Activated CD4-positive, alpha-beta T cell treated with anti-CD3 and anti-CD28 coated beads, Interleukin-2, amount 10 ng/mL, durations not matched to agents 7 days and 5 days (primary cell): ENCODE data around the gene KDELR3. TPM values are rescaled to one million over a fixed set of nuclear protein-coding genes. Genes with fewer than 3 reads are reported as not detected.

Experiments used
- CTCF ChIA-PET: fragments of 350-600 bp; sonication (Branson Sonifier 250); formaldehyde crosslinking; loops from one replicate; lab custom pipeline; 2021; ENCODE audit warnings: antibody characterized with exemption; lab: Charles Lee
- POLR2A ChIA-PET: fragments of 350-600 bp; sonication (Branson Sonifier 250); formaldehyde crosslinking; loops from one replicate; lab custom pipeline; 2021; ENCODE audit warnings: antibody characterized with exemption; lab: Charles Lee
- DNase-seq: peaks from one replicate; pipeline ENCODE4 v3.0.0-alpha.2; 2020
- H3K27ac Mint-ChIP-seq: one replicate; pipeline ENCODE4 v1.8.0; 2021; ENCODE audit warnings: mild to moderate bottlenecking, moderate library complexity, mixed read lengths
- H3K27me3 Mint-ChIP-seq: one replicate; pipeline ENCODE4 v1.8.0; 2021; ENCODE audit warnings: mixed read lengths
- H3K36me3 Mint-ChIP-seq: one replicate; pipeline ENCODE4 v1.8.0; 2021; ENCODE audit warnings: low read depth, mixed read lengths
- H3K4me1 Mint-ChIP-seq: one replicate; pipeline ENCODE4 v1.8.0; 2021; ENCODE audit warnings: mixed read lengths
- H3K4me3 Mint-ChIP-seq: one replicate; pipeline ENCODE4 v1.8.0; 2021; ENCODE audit warnings: mild to moderate bottlenecking, moderate library complexity, mixed read lengths
- H3K9me3 Mint-ChIP-seq: one replicate; pipeline ENCODE4 v1.8.0; 2021; ENCODE audit warnings: mixed read lengths
- total RNA-seq, 2 experiments: library from RNA; stranded (reverse); gene quantifications; one replicate each; pipeline ENCODE4 v1.2.3, GENCODE V29; 2021

Gene KDELR3
- total RNA-seq, 2 experiments from 2014 or later = 0.17 to 0.23 TPM

DNA sequence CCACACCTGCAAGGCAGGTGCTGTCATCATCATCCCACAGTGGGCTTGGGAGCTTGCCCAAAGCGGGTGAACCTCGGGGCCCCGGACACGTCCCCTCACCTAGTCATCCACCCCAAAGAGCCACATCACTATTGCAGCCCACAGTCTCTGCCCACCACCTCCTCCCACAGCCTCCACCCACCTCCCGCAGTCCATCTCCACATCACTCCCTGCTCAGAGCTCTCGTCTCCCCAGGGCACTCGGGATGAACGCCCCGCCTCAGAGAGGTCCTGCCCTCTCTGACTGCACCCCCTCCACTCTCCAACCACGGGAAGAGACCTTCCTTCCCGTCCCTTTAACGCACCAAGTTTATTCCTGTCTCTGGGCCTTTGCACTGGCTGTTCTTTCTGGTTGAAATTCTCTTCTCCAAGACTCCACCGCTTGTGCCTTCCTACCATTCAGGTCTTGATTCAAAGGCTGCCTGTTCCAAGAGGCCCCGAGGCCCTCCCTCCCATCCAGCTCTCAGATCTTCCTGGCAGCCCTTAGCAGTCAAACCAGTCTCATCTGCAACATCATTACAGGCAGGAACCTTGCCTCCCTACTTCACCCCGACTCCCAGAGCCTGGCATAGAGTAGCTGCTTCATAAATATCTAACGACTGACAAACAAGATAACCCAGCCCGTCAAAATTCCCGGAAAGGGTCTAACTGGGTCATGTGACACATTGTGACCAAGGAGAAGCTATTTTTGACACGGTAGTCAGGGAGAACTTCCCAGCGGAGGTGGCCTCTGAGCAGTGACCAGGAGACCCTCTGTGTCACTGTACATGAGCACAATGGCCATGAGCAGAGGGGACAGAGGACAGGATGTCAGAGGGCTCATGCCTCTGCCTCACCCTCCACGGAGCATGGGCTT is 24.0 kb upstream of the KDELR3 start:
- no peak for DNase-seq
- H3K36me3 Mint-ChIP-seq = no peaks in the 10 kb centered on the region
- ChIA-PET CTCF (no interaction called here), POLR2A (no interaction called here)
- no peak overlapping the region for H3K4me3 Mint-ChIP-seq
- H3K9me3 Mint-ChIP-seq = no peaks in the 10 kb centered on the region
- peaks cover 5% of the 10 kb centered on the region for H3K27me3 Mint-ChIP-seq
- H3K4me1 Mint-ChIP-seq = no peaks in the 10 kb centered on the region
- no peak overlapping the region for H3K27ac Mint-ChIP-seq

DNA sequence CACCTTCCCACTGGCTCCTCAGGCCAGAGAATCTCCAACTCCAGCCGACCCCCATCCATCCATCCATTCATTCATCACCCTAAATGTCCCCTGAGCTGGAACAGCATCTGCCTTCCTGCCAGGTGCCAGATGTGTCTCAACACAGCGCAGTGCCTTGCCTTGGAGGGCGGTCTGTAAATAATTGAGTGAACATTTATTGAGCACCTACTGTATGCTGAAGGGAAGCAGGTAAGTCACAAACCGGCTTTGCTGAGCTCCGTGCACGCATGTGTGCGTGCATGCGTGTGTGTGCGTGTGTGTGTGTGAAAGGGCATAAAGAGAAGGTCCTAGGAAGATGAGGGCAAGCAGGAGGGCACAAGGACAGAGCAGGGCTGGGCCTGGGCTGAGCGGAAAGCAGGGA is 23.1 kb upstream of the KDELR3 start:
- DNase-seq = no peak
- Mint-ChIP-seq H3K4me1 (no peaks in the 10 kb centered on the region), H3K27me3 (peaks cover 5% of the 10 kb centered on the region), H3K9me3 (no peaks in the 10 kb centered on the region), H3K27ac (no peak overlapping the region), H3K4me3 (no peak overlapping the region), H3K36me3 (no peaks in the 10 kb centered on the region)
- POLR2A ChIA-PET = no interaction called here
- CTCF ChIA-PET = no interaction called here

DNA sequence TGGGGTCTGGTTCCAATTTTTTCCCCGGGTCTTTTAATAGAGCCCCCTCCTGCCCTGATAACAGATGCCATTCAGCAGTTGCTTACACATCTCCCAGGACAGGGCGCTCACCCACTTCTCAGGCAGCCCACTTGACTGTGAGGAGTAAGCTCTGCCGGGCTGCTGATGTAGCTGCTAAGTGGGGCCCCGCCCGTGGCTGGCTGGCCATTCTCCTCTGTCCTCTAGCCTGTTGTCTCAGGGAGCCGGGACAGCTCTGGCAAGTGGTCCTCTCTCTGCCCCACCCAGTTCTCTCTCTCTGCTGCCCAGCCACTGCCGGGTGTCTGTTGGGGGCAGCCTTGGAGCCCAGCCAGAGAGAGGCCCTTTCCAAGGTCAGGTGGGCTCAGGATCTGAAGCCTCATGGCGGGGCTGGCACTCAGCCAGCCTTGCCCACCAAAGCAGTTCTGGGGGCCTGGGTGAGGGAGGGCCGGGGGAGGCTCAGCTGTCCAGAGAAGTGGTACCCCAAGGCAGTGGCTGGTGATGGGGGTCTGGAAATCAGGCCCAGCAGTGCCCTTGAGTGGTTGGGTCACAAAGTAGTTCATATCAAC is 21.8 kb upstream of the KDELR3 start:
- POLR2A ChIA-PET = no interaction called here
- CTCF ChIA-PET = no interaction called here
- no peaks in the 10 kb centered on the region for H3K36me3 Mint-ChIP-seq

DNA sequence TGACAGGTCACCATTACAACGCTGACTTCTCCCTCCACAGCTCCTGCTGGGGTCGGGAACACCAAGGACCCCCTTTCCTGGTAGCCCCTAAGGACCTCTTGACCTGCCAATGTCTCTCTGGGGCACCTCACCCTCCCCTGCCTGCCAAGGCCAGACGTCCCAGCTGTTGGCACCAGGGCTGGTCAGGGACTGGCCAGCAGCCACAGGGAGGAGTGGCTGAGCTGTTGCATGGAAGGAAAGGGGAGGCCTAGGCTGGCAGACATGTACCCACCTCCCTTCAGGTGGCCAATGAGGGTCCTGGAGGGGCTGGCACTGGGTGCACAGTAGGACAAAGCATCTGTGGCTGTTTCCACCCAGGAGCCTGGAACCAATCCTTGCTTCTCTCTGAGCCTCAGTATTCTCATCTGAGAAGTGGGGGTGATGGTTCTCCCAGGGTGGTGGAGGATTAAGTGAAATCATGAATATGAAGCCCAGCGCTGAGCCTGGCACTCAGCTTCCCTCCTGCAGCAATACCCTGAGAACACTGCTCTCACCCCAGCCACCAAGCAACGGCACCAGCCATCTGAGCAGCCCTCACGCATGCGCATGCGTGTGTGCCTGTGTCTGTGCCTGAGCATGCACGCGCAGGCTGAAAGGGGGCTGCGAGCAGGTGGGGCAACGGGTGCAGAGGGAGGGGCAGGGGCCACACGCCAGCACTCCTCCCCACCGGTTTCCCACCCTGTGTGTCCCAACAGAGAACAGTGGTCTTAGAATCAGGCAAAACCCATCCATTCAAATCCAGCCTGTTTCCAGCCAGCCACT is 18.8 kb upstream of the KDELR3 start:
- no peaks in the 10 kb centered on the region for H3K4me1 Mint-ChIP-seq
- peaks cover 28% of the 10 kb centered on the region for H3K27me3 Mint-ChIP-seq
- H3K27ac Mint-ChIP-seq = no peak overlapping the region
- CTCF ChIA-PET = interaction anchor here (0.9 to 1.3 kb wide), 2 partner anchors 14 to 20 kb away, joined by 3 read pairs; no protein-coding TSS in a partner anchor
- DNase-seq = no peak
- no peak overlapping the region for H3K4me3 Mint-ChIP-seq
- no peaks in the 10 kb centered on the region for H3K9me3 Mint-ChIP-seq
- no peaks in the 10 kb centered on the region for H3K36me3 Mint-ChIP-seq
- POLR2A ChIA-PET = no interaction called here

More for the DNA sequence above, 21.8 kb upstream of the KDELR3 start:
- Mint-ChIP-seq H3K4me3 (no peak overlapping the region), H3K27ac (no peak overlapping the region), H3K9me3 (no peaks in the 10 kb centered on the region), H3K27me3 (peaks cover 8% of the 10 kb centered on the region), H3K4me1 (no peaks in the 10 kb centered on the region)
- DNase-seq = no peak

DNA sequence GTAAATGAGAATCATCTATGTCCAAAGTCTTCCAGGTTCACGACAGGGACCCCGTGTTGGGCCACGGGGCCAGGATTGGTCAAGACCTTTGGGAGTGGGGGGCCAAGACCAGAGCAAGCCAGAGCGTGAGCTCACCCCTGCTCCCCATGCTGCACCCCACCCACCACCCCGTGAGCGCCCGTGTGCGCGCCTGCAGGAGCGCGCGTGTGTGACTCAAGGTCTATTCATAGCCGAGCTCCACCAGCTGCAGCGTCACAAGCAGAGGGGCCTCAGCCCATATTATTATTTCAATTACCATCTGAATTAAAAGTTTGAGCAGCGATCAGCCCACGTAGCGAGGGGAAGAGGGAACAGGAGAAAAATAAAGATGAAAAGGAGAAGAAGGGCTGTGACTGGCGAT is 18.1 kb upstream of the KDELR3 start:
- DNase-seq = no peak
- CTCF ChIA-PET = no interaction called here
- Mint-ChIP-seq H3K4me1 (peaks cover 4% of the 10 kb centered on the region), H3K36me3 (no peaks in the 10 kb centered on the region), H3K4me3 (no peak overlapping the region), H3K27ac (no peak overlapping the region), H3K27me3 (peaks cover 32% of the 10 kb centered on the region), H3K9me3 (no peaks in the 10 kb centered on the region)
- POLR2A ChIA-PET = no interaction called here

DNA sequence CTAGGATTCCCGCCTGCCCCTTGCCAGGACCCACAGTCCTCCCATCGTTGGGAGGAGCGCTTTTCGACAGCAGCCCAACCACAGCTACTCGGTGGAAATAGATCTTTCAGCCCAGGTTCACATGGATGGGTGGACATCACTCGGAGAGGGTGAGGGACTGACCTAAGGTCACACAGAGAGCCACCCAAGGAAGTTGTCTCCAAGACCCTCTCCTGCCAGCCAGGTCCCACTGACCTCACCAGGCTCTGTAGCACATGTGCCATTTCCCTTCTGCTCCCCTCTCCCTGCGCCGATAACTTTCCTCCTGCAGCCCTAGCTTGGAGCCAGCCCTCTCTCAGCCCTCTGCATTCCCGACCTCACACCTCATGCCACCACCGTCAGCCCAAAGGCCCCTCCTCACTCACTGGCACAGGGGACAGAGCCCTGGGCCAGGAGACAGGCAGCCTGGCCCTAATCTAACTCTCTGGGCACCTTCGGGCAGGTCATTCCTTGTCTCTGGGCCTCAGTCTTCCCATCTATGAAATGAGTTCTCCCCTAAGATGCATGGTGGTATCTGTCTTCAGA is 17.6 kb upstream of the KDELR3 start:
- peaks cover 4% of the 10 kb centered on the region for H3K4me1 Mint-ChIP-seq
- H3K9me3 Mint-ChIP-seq = no peaks in the 10 kb centered on the region
- DNase-seq = no peak
- no peak overlapping the region for H3K27ac Mint-ChIP-seq
- peaks cover 32% of the 10 kb centered on the region for H3K27me3 Mint-ChIP-seq
- no peak overlapping the region for H3K4me3 Mint-ChIP-seq
- no peaks in the 10 kb centered on the region for H3K36me3 Mint-ChIP-seq
- POLR2A ChIA-PET = no interaction called here
- CTCF ChIA-PET = no interaction called here

DNA sequence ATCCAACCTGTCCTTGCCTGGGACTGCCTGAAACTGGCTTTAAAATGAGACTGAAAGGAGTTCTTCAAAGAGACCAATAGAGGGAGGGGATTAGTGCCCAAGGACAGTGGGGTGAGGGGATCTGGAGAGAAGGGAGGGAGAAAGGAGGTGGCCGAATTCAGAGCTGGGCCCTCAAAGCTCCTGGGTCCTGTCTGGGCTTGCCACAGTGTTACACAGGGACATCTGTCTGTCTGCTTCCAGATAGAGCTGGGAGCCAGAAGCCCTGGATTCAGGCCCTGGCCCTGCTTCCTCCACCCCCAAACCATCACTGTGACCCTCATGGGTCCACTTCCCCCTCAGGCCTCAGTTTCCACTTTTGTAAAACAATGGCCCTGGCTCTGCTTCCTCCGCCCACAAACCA is 16.5 kb upstream of the KDELR3 start:
- peaks cover 34% of the 10 kb centered on the region for H3K27me3 Mint-ChIP-seq
- POLR2A ChIA-PET = no interaction called here
- no peak overlapping the region for H3K27ac Mint-ChIP-seq
- CTCF ChIA-PET = interaction anchor here (1.1 to 1.2 kb wide), 2 partner anchors 12 to 26 kb away, joined by 3 read pairs; no protein-coding TSS in a partner anchor
- H3K4me1 Mint-ChIP-seq = peaks cover 6% of the 10 kb centered on the region
- no peak overlapping the region for H3K4me3 Mint-ChIP-seq
- no peak for DNase-seq
- no peaks in the 10 kb centered on the region for H3K9me3 Mint-ChIP-seq
- no peaks in the 10 kb centered on the region for H3K36me3 Mint-ChIP-seq

DNA sequence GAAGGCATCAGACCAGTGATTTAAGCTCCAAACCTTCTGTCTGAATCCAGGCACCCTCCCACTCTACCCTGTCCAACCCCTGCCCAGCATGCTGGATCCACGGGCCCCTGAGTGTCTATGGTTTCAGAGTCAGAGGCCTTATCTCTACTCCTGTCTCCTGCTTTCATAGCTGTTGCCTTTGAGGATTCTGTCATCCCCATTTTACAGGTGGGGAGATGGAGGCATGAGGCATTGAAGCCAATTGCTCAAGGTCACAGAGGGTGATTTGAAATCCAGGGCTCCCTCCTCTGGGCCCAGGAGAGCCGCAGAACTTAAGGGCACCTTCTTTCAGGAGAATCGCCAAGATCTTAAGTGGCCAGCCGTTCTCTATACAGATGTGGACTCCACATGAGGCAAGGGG is 16.0 kb upstream of the KDELR3 start:
- Mint-ChIP-seq H3K27me3 (peaks cover 39% of the 10 kb centered on the region), H3K27ac (no peak overlapping the region), H3K36me3 (no peaks in the 10 kb centered on the region), H3K9me3 (no peaks in the 10 kb centered on the region), H3K4me1 (peaks cover 11% of the 10 kb centered on the region), H3K4me3 (no peak overlapping the region)
- no peak for DNase-seq
- ChIA-PET POLR2A (no interaction called here), CTCF (interaction anchor here (0.6 to 1.2 kb wide), 3 partner anchors 11 to 169 kb away, joined by 3 read pairs; no protein-coding TSS in a partner anchor)

DNA sequence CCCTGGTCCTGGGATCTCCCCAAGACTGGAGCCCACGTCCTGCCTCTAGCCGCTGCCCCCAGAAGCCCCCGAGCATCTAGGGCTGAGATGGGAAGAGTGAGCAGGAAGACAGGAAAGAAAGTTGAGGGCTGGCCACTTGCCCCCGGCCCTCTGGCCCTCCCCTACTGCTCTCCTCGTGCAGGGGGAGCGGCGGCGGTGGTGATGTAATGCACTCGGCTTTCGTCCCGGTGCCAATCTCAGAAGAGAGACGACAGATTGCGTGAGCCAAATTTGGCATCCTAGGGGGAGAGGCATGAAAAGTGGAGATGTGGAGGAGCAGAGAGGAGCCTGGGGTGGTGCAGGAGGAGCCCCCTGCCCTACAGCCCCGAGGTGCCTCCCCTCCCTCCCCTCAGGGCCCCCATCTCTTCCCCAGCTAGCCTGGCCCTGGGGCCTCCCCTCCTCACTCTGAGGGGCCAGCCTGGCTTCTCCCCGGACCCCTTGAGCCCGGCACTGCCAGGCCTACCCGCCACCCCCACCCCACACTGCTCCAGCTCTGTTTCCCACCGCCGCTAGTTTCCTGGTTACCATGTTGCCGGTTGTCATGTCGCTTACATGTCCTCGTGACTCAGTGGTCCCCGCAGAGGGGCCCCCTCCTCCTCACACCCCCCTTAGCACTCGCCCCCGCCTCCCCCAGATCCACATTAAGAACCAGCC is 15.4 kb upstream of the KDELR3 start:
- H3K9me3 Mint-ChIP-seq = no peaks in the 10 kb centered on the region
- H3K27ac Mint-ChIP-seq = no peak overlapping the region
- no peak for DNase-seq
- no peaks in the 10 kb centered on the region for H3K36me3 Mint-ChIP-seq
- peaks cover 45% of the 10 kb centered on the region for H3K27me3 Mint-ChIP-seq
- H3K4me3 Mint-ChIP-seq = no peak overlapping the region
- ChIA-PET POLR2A (no interaction called here), CTCF (interaction anchor here (0.6 to 1.1 kb wide), 3 partner anchors 9 to 168 kb away, joined by 3 to 6 read pairs (median 3); no protein-coding TSS in a partner anchor)
- peaks cover 13% of the 10 kb centered on the region for H3K4me1 Mint-ChIP-seq

DNA sequence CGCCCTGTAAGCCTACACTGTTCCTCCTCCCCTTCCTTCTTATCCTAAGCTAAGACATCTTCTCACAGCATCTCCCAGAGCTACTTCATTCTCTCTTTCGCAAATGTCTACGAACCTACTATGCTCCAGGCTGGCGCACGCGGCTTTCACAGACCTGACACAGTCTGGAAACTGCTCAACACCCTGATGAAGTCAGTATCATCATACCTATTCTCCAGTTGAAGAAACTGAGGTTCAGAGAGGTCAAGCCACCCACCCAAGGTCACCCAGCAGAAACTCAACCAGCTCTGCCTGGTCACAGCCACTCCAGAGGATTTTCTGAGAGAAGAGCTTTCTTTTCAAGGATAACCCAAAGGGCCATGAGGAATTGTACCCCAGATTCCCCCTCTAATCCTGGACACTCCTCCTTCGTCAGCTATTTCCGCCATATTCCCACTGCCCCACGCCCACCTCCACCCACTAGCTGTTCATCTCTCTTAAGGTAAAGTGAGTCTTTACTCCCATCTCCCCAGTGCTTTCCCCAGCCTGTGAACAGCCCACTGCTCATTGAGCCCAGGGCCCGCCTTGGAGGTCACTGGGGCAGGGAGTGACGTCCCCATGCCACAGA is 14.7 kb upstream of the KDELR3 start:
- H3K27me3 Mint-ChIP-seq = peaks cover 52% of the 10 kb centered on the region
- POLR2A ChIA-PET = no interaction called here
- no peak for DNase-seq
- CTCF ChIA-PET = interaction anchor here (1.1 kb wide), 1 partner anchor 8 kb away, joined by 6 read pairs; no protein-coding TSS in a partner anchor
- H3K4me3 Mint-ChIP-seq = no peak overlapping the region
- H3K4me1 Mint-ChIP-seq = peaks cover 13% of the 10 kb centered on the region
- no peak overlapping the region for H3K27ac Mint-ChIP-seq
- H3K9me3 Mint-ChIP-seq = no peaks in the 10 kb centered on the region
- no peaks in the 10 kb centered on the region for H3K36me3 Mint-ChIP-seq

DNA sequence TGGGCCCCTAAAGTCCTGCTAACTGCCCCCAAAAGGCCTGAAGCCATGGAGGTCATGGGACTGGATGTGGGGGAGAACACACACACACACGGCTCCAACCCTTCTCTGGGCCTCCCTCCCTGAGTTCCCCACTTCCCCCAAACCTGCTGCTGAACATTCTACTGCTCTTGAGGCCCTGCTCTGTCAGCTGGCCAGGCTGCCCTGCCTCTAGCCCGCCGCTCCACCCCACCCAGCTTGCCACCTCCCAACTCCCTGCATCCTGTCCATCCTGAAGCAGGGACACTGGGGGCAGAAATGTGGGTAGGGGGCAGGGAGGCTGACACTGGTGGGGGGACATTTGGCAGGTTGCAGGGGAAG is 13.9 kb upstream of the KDELR3 start:
- POLR2A ChIA-PET = no interaction called here
- Mint-ChIP-seq H3K27ac (no peak overlapping the region), H3K36me3 (no peaks in the 10 kb centered on the region), H3K9me3 (no peaks in the 10 kb centered on the region), H3K4me1 (peaks cover 13% of the 10 kb centered on the region), H3K4me3 (no peak overlapping the region), H3K27me3 (peaks cover 60% of the 10 kb centered on the region)
- CTCF ChIA-PET = interaction anchor here (1.1 kb wide), 1 partner anchor 8 kb away, joined by 6 read pairs; no protein-coding TSS in a partner anchor
- no peak for DNase-seq
